SK-N-SH (cell line): ENCODE measurements around the gene TAMALIN. TPM values are rescaled to one million over a fixed set of nuclear protein-coding genes. Genes with fewer than 3 reads are reported as not detected.
"Not testable (repeated sequence)": the region's sequence is repeated elsewhere in the genome, so short reads cannot be mapped to it uniquely, and the experiment has no call there.

Source experiments
- CTCF ChIA-PET: fragments of 300-600, 350-600 bp; formaldehyde crosslinking; extraction: SDS; loops from one replicate; lab custom pipeline; 2021; lab: Yijun Ruan, JAX
- POLR2A ChIA-PET: fragments of 350-600 bp; sonication (Branson Sonifier 250); formaldehyde crosslinking; extraction: SDS; loops from one replicate; lab custom pipeline; 2020; ENCODE audit warnings: antibody characterized with exemption, inconsistent platforms; lab: Yijun Ruan, JAX
- DNase-seq: peaks from one replicate; pipeline ENCODE4 v3.0.0; 2012
- H2AFZ ChIP-seq: fragments of 200-600 bp; sonication (generic); 2 replicates; pipeline ENCODE4 v1.8.1; 2016; ENCODE audit warnings: antibody characterized with exemption, mild to moderate bottlenecking, low read depth
- H3F3A ChIP-seq: fragments of 200-600 bp; sonication (generic); replicated peaks from 2 replicates; pipeline ENCODE3; 2016; ENCODE audit warnings: antibody characterized with exemption, mild to moderate bottlenecking; ENCODE audit not compliant: insufficient read depth
- H3K27ac ChIP-seq, 2 experiments: fragments of 200-500 bp in 1 of 2; fragments of 200-600 bp in 1 of 2; sonication (Bioruptor generic) in 1 of 2; sonication (generic), shearing (Covaris generic) in 1 of 2; 2 replicates each; pipeline versions ENCODE4 v1.5.1 to v1.6.1; 2014 to 2016; ENCODE audit warnings: low read depth in 2 of 2, inconsistent platforms in 1 of 2, low read length in 1 of 2, mild to moderate bottlenecking in 1 of 2, mixed read lengths in 1 of 2
- H3K27me3 ChIP-seq: fragments of 200-600 bp; sonication (generic), shearing (Covaris generic); 2 replicates; pipeline ENCODE4 v1.6.1; 2016; ENCODE audit warnings: mixed run types; ENCODE audit not compliant: insufficient read depth
- H3K36me3 ChIP-seq, 2 experiments: fragments of 200-500 bp in 1 of 2; fragments of 200-600 bp in 1 of 2; sonication (Bioruptor generic) in 1 of 2; sonication (generic) in 1 of 2; replicated peaks in 1 of 2; 2 replicates each; pipeline versions ENCODE3 to v1.5.1; 2014 to 2016; ENCODE audit warnings: low read length in 1 of 2, mild to moderate bottlenecking in 1 of 2; ENCODE audit not compliant: insufficient read depth in 2 of 2, control insufficient read depth in 1 of 2
- H3K4me1 ChIP-seq, 2 experiments: fragments of 200-500 bp in 1 of 2; fragments of 200-600 bp in 1 of 2; sonication (Bioruptor generic) in 1 of 2; sonication (generic), shearing (Covaris generic) in 1 of 2; 2 replicates each; pipeline versions ENCODE4 v1.5.1 to v1.6.1; 2014 to 2016; ENCODE audit warnings: low read depth in 1 of 2, low read length in 1 of 2, mixed run types in 1 of 2; ENCODE audit not compliant: insufficient read depth in 2 of 2, control insufficient read depth in 1 of 2
- H3K4me2 ChIP-seq: fragments of 200-600 bp; sonication (generic), shearing (Covaris generic); 2 replicates; pipeline ENCODE4 v1.6.1; 2017; ENCODE audit warnings: mixed run types
- H3K4me3 ChIP-seq, 2 experiments: fragments of 200-500 bp in 1 of 2; fragments of 200-600 bp in 1 of 2; sonication (Bioruptor generic) in 1 of 2; sonication (generic), shearing (Covaris generic) in 1 of 2; 2 replicates each; pipeline versions ENCODE4 v1.5.1 to v1.8.1; 2014 to 2016; ENCODE audit warnings: low read depth in 2 of 2, inconsistent platforms in 1 of 2, low read length in 1 of 2, mild to moderate bottlenecking in 1 of 2, mixed read lengths in 1 of 2, moderate library complexity in 1 of 2
- H3K79me2 ChIP-seq: fragments of 200-600 bp; sonication (generic); 2 replicates; pipeline ENCODE4 v1.8.1; 2017; ENCODE audit warnings: mild to moderate bottlenecking; ENCODE audit not compliant: insufficient read depth
- H3K9ac ChIP-seq: fragments of 200-600 bp; sonication (generic); 2 replicates; pipeline ENCODE4 v1.6.1; 2017; ENCODE audit warnings: mixed run types
- H3K9me2 ChIP-seq: fragments of 200-600 bp; sonication (generic); 2 replicates; pipeline ENCODE4 v1.6.1; 2017; ENCODE audit warnings: mixed run types
- H3K9me3 ChIP-seq: fragments of 200-600 bp; sonication (generic); 2 replicates; pipeline ENCODE4 v1.6.1; 2017; ENCODE audit warnings: mixed run types, mild to moderate bottlenecking, moderate library complexity
- H4K20me1 ChIP-seq: fragments of 200-600 bp; sonication (generic); 2 replicates; pipeline ENCODE4 v1.6.1; 2017; ENCODE audit warnings: mild to moderate bottlenecking, mixed run types; ENCODE audit not compliant: insufficient read depth
- CHD2 ChIP-seq: fragments of 150-350 bp; IDR thresholded peaks from 2 replicates; pipeline ENCODE4 v1.6.1; 2018; ENCODE audit warnings: low read length; ENCODE audit not compliant: partially characterized antibody
- CTCF ChIP-seq: fragments of 200-600 bp; sonication (generic); IDR thresholded peaks from 2 replicates; pipeline ENCODE4 v1.6.1; 2017; ENCODE audit warnings: antibody characterized with exemption, mild to moderate bottlenecking, moderate library complexity
- EP300 ChIP-seq, 2 experiments: IDR thresholded peaks; 2 replicates each; pipeline versions ENCODE4 v1.4.0 to v1.6.1; 2012; ENCODE audit warnings: borderline replicate concordance in 1 of 2, low read depth in 1 of 2, low read length in 1 of 2
- GATA2 ChIP-seq: sonication (generic); formaldehyde crosslinking; IDR thresholded peaks from 2 replicates; pipeline ENCODE4 v1.5.0; 2020; ENCODE audit warnings: mild to moderate bottlenecking, missing genetic modification reagents
- MXI1 ChIP-seq: IDR thresholded peaks from 2 replicates; pipeline ENCODE4 v1.6.1; 2012; ENCODE audit warnings: mild to moderate bottlenecking, low read depth, low read length, improper control_type of control experiment
- RAD21 ChIP-seq: IDR thresholded peaks from 2 replicates; pipeline ENCODE4 v1.6.1; 2012; ENCODE audit warnings: mild to moderate bottlenecking, low read length
- RCOR1 ChIP-seq: fragments of 150-350 bp; IDR thresholded peaks from 2 replicates; pipeline ENCODE4 v1.6.1; 2017; ENCODE audit warnings: antibody characterized with exemption, low read length
- RXRA ChIP-seq: IDR thresholded peaks from 2 replicates; pipeline ENCODE4 v1.4.0; 2012; ENCODE audit warnings: low read depth, mild to moderate bottlenecking, borderline replicate concordance
- SMC3 ChIP-seq: IDR thresholded peaks from 2 replicates; pipeline ENCODE4 v1.6.1; 2012; ENCODE audit warnings: low read depth, low read length, improper control_type of control experiment
- WGBS: methylation state at CpG from one replicate; pipeline ENCODE4 v1.1.6; 2017; ENCODE audit warnings: low lambda C conversion rate; 5-methylcytosine and 5-hydroxymethylcytosine counted together
- polyA plus RNA-seq, 3 experiments: library from polyadenylated mRNA; depleted of rRNA; stranded (reverse); fragments of >200 nt; gene quantifications; 2 replicates each; pipeline ENCODE4 v1.2.3, GENCODE V29; 2012
- TF ChIP-seq, protein P1 (sequence below): IDR thresholded peaks from 2 replicates; pipeline ENCODE4 v1.4.0; 2012; ENCODE audit warnings: low read depth, borderline replicate concordance

TAMALIN gene
- polyA plus RNA-seq, 1 of the 3 experiments (the other 2 are of a cell fraction), result 2.4 TPM

GRCh38 chr12:51979306-51979705 is 27.4 kb upstream of the TAMALIN start:
- H3K79me2 ChIP-seq, H3K4me3 ChIP-seq, H3K9me2 ChIP-seq, H3K9me3 ChIP-seq, H3K27ac ChIP-seq, H3F3A ChIP-seq, H3K9ac ChIP-seq, DNase-seq, H3K4me1 ChIP-seq, H4K20me1 ChIP-seq, H3K4me2 ChIP-seq, POLR2A ChIA-PET, H2AFZ ChIP-seq, H3K27me3 ChIP-seq: not testable (repeated sequence)
- H3K36me3 ChIP-seq, result peaks cover 10 to 59% of the 10 kb centered on the region in 2 experiments
- CTCF ChIA-PET, result interaction anchor here (1.2 to 5.6 kb wide), 2 partner anchors 46 to 85 kb away, joined by 3 to 63 read pairs; no protein-coding TSS in a partner anchor
- WGBS, result 89% methylated on average over 5 of the region's 5 CpGs

- no peaks in the 10 kb centered on the region for H3K27me3 ChIP-seq
- no peaks in the 10 kb centered on the region for H3K9me2 ChIP-seq
- TF ChIP-seq EP300 (IDR thresholded peaks at IDR 0.05; ENCODE audit: borderline replicate concordance in 1 of 2, low read depth in 1 of 2, low read length in 1 of 2), result no peak
- TF ChIP-seq RCOR1, result peak; percentile 30; the same call in 1 of the 2 replicates
- TF ChIP-seq SMC3, result peak; percentile 95
- peak; percentile 97 for TF ChIP-seq CTCF
- no peak for TF ChIP-seq MXI1
- TF ChIP-seq CHD2, result peak; percentile 22
- TF ChIP-seq GATA2 (CRISPR knock-in tag), result no peak
- no peak for TF ChIP-seq RXRA
- TF ChIP-seq, protein P1, sequence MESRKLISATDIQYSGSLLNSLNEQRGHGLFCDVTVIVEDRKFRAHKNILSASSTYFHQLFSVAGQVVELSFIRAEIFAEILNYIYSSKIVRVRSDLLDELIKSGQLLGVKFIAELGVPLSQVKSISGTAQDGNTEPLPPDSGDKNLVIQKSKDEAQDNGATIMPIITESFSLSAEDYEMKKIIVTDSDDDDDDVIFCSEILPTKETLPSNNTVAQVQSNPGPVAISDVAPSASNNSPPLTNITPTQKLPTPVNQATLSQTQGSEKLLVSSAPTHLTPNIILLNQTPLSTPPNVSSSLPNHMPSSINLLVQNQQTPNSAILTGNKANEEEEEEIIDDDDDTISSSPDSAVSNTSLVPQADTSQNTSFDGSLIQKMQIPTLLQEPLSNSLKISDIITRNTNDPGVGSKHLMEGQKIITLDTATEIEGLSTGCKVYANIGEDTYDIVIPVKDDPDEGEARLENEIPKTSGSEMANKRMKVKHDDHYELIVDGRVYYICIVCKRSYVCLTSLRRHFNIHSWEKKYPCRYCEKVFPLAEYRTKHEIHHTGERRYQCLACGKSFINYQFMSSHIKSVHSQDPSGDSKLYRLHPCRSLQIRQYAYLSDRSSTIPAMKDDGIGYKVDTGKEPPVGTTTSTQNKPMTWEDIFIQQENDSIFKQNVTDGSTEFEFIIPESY, result no peak
- TF ChIP-seq RAD21, result peak; percentile 97
- TF ChIP-seq, all 33 proteins: peak for 5
- ChIA-PET POLR2A (no interaction called here), CTCF (interaction anchor here (0.7 to 21.4 kb wide), 24 partner anchors 8 to 559 kb away, joined by 3 to 608 read pairs (median 4); partner anchors contain the start of genes ACVRL1 and ANKRD33)
- Histone ChIP-seq H4K20me1 (no peaks in the 10 kb centered on the region), H2AFZ (no peak overlapping the region), H3K79me2 (no peaks in the 10 kb centered on the region), H3K4me3 (peak overlapping the region in 1 of 2 experiments; percentile 26; a peak in 1 of 4 replicates), H3K4me2 (no peak overlapping the region), H3F3A (peaks cover 6% of the 10 kb centered on the region), H3K9ac (no peak overlapping the region), H3K9me3 (no peaks in the 10 kb centered on the region), H3K27ac (peak overlapping the region in 1 of 2 experiments; percentile 8; a peak in 1 of 4 replicates), H3K4me1 (peaks cover 0 to under 1% of the 10 kb centered on the region in 2 experiments; a peak in 1 of 4 replicates), H3K36me3 (peaks cover 16 to 67% of the 10 kb centered on the region in 2 experiments)
- DNase-seq, result peak; percentile 85
- 51% methylated on average over 7 of the region's 7 CpGs for WGBS
These were observed 26.5 kb upstream of the TAMALIN start for GRCh38 chr12:51980051-51980808.
